Lung (tissue), 12 donors: Measurements from ENCODE around the gene CHN2. TPM values are rescaled to one million over a fixed set of nuclear protein-coding genes. Genes with fewer than 3 reads are reported as not detected.
A peak's percentile ranks its signal among the peaks of the same experiment; 100 is the strongest.

Experiments
- ATAC-seq: fragments of 200-7000 bp; cut with Tn5 transposase; one replicate; pipeline ENCODE4 v1.9.1; 2020; ENCODE audit warnings: moderate number of reproducible peaks; ENCODE audit not compliant: insufficient read depth, low FRiP score
- DNase-seq, 3 donors: peaks; one replicate each; pipeline ENCODE4 v3.0.0-alpha.2; 2013 to 2017
- H3K27ac ChIP-seq, 2 donors: one replicate each; pipeline ENCODE4 v1.5.1; 2013; ENCODE audit warnings: mild to moderate bottlenecking in 2 of 2, moderate library complexity in 2 of 2, control low read depth in 1 of 2, inconsistent platforms in 1 of 2, low read depth in 1 of 2, low read length in 1 of 2
- H3K27me3 ChIP-seq, 3 donors: one replicate each; pipeline ENCODE4 v1.5.1; 2013; ENCODE audit warnings: low read length in 2 of 3; ENCODE audit not compliant: control insufficient read depth in 3 of 3, insufficient read depth in 3 of 3
- H3K36me3 ChIP-seq, 4 donors: one replicate each; pipeline ENCODE4 v1.5.1; 2013; ENCODE audit warnings: low read length in 4 of 4, mild to moderate bottlenecking in 1 of 4, moderate library complexity in 1 of 4; ENCODE audit not compliant: control insufficient read depth in 4 of 4, insufficient read depth in 4 of 4
- H3K4me1 ChIP-seq, 5 donors: one replicate each; pipeline ENCODE4 v1.5.1; 2013; ENCODE audit warnings: low read length in 5 of 5, mild to moderate bottlenecking in 2 of 5, moderate library complexity in 1 of 5; ENCODE audit not compliant: control insufficient read depth in 5 of 5, insufficient read depth in 5 of 5
- H3K4me3 ChIP-seq: one replicate; pipeline ENCODE4 v1.5.1; 2013; ENCODE audit warnings: mild to moderate bottlenecking, control low read depth, moderate library complexity
- H3K9ac ChIP-seq, 2 donors: one replicate each; pipeline ENCODE4 v1.5.1; 2013; ENCODE audit warnings: low read length in 2 of 2, control low read depth in 1 of 2; ENCODE audit not compliant: insufficient read depth in 1 of 2
- H3K9me3 ChIP-seq, 4 donors: one replicate each; pipeline ENCODE4 v1.5.1; 2013; ENCODE audit warnings: low read length in 3 of 4, mild to moderate bottlenecking in 1 of 4, moderate library complexity in 1 of 4; ENCODE audit not compliant: control insufficient read depth in 4 of 4, insufficient read depth in 3 of 4
- CTCF ChIP-seq: IDR thresholded peaks from 2 replicates; pipeline ENCODE4 v1.5.1; 2012; ENCODE audit warnings: mild to moderate bottlenecking; ENCODE audit errors: control extremely low read depth, extremely low read depth
- WGBS, 2 donors: extraction: QIAGEN DNeasy Blood & Tissue Kit; methylation state at CpG; one replicate each; pipeline ENCODE4 v1.1.7; 2013; 5-methylcytosine and 5-hydroxymethylcytosine counted together
- polyA plus RNA-seq, 2 donors: library from polyadenylated mRNA; stranded (reverse); fragments of 200-250 nt; gene quantifications; one replicate each; pipeline ENCODE4 v1.2.1, GENCODE V29; 2013
- total RNA-seq, 2 donors: library from RNA; depleted of rRNA in 1 of 2; stranded (reverse); fragments of >200 nt in 1 of 2; gene quantifications; one replicate each; pipeline ENCODE4 v1.2.1, GENCODE V29; 2014 to 2021
- donor health status: control.
- donor health status: control.
- donor health status: Bipolar disorder and iron deficiency.
- donor health status: healthy.
- donor health status: DM: yes; HTN: yes; CAD: no.

CHN2 gene
- total and polyA plus RNA-seq, 4 donors: 3.2 to 11.0 (median 6.7) TPM

DNA sequence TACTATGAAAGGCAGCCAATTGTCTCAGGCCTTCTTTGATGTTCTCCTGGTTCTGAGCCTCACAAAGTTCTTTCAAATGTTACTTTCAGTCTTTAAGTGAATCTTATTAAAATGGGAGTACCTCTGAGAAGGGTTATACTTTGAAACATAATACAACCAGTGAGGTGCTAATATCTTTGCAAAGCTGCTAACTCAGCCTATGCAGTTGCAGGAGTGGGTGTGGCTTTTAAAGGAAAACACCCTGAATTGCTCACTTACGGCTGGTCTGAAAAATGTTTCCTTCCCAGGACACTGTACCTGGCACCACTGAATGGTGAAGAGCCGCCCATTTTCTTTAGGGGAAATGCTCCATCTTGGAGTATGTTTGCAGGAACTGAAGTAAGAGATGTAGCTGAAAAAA lies 130.9 kb downstream of the CHN2 start:
- no peak overlapping the region for H3K9ac ChIP-seq
- no peaks in the 10 kb centered on the region for H3K9me3 ChIP-seq
- no peak overlapping the region for H3K27ac ChIP-seq
- ATAC-seq (no peak), DNase-seq (no peak)
- 75 to 85% methylated on average over 2 of the region's 2 CpGs for WGBS, 2 donors
- H3K4me1 ChIP-seq: peaks cover 0 to 13% (median 2%) of the 10 kb centered on the region in 5 donors
- no peak overlapping the region for H3K4me3 ChIP-seq
- no peak for TF ChIP-seq CTCF
- peaks cover 0 to 46% (median 0%) of the 10 kb centered on the region in 3 donors for H3K27me3 ChIP-seq
- no peaks in the 10 kb centered on the region for H3K36me3 ChIP-seq

- DNase-seq (no peak), ATAC-seq (no peak)
- WGBS, 2 donors: 90 to 95% methylated on average over 1 of the region's 1 CpG
- Histone ChIP-seq H3K4me3 (no peak overlapping the region), H3K27me3 (peaks cover 0 to 42% (median 0%) of the 10 kb centered on the region in 3 donors), H3K9ac (no peak overlapping the region), H3K9me3 (no peaks in the 10 kb centered on the region), H3K27ac (no peak overlapping the region), H3K36me3 (no peaks in the 10 kb centered on the region), H3K4me1 (peaks cover 0 to 20% (median 6%) of the 10 kb centered on the region in 5 donors)
- no peak for TF ChIP-seq CTCF
These were observed 132.3 kb downstream of the CHN2 start for GRCh38 chr7:29326864-29327263.

GRCh38 chr7:29327455-29327854 lies 132.9 kb downstream of the CHN2 start:
- Histone ChIP-seq H3K9me3 (no peaks in the 10 kb centered on the region), H3K4me1 (peaks cover 0 to 25% (median 6%) of the 10 kb centered on the region in 5 donors), H3K27ac (no peak overlapping the region), H3K36me3 (no peaks in the 10 kb centered on the region), H3K4me3 (no peak overlapping the region), H3K9ac (no peak overlapping the region), H3K27me3 (peaks cover 0 to 39% (median 0%) of the 10 kb centered on the region in 3 donors)
- DNase-seq: no peak
- no peak for TF ChIP-seq CTCF
- 95 to 96% methylated on average over 8 of the region's 8 CpGs for WGBS, 2 donors
- ATAC-seq: no peak

DNA sequence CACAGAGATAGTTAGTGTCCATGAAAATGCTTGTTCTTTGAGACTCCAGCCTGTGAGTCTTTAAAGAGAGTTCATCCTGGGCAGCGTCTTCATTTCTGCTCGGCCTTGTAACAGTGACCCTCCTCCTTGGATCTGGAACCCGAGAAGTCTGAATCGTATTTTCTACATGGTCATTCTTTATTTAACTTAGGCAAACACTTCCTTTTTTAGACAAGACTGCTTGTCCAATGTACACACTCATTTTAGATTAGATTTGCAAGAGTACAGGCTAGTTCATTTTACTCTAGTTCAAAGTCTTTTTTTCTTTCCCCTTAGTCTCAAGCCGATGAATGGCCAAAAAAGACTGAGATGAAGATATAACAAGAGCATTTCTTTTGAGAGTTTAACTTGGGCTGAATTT lies 133.5 kb downstream of the CHN2 start:
- H3K4me1 ChIP-seq: peaks cover 0 to 30% (median 6%) of the 10 kb centered on the region in 5 donors
- H3K9me3 ChIP-seq: no peaks in the 10 kb centered on the region
- no peak overlapping the region for H3K4me3 ChIP-seq
- no peak for TF ChIP-seq CTCF
- ATAC-seq (no peak), DNase-seq (peak in 1 of 3 donors; percentile 53)
- H3K36me3 ChIP-seq: no peaks in the 10 kb centered on the region
- H3K9ac ChIP-seq: no peak overlapping the region
- H3K27ac ChIP-seq: no peak overlapping the region
- H3K27me3 ChIP-seq: peaks cover 0 to 45% (median 0%) of the 10 kb centered on the region in 3 donors
- 38 to 39% methylated on average over 5 of the region's 5 CpGs for WGBS, 2 donors
